Mononuclear cell (primary cell): Measurements from ENCODE around the gene CFTR. TPM values are rescaled to one million over a fixed set of nuclear protein-coding genes. Genes with fewer than 3 reads are reported as not detected.
"Not testable (repeated sequence)": the region's sequence is repeated elsewhere in the genome, so short reads cannot be mapped to it uniquely, and the experiment has no call there.

Experiments used
- H3K27me3 ChIP-seq: 2 replicates; pipeline ENCODE4 v1.6.0; 2011; ENCODE audit warnings: low read length, control low read depth; ENCODE audit not compliant: insufficient read depth
- H3K4me1 ChIP-seq: 2 replicates; pipeline ENCODE4 v1.5.1; 2011; ENCODE audit warnings: mild to moderate bottlenecking, low read length, control low read depth; ENCODE audit not compliant: insufficient read depth
- H3K4me3 ChIP-seq: 2 replicates; pipeline ENCODE4 v1.5.1; 2011; ENCODE audit warnings: mild to moderate bottlenecking, low read length, moderate library complexity
- H3K9me3 ChIP-seq: 2 replicates; pipeline ENCODE4 v1.5.1; 2011; ENCODE audit warnings: low read depth, mild to moderate bottlenecking, control low read depth, low read length
- total RNA-seq: library from RNA; depleted of rRNA; stranded (reverse); fragments of >200 nt; gene quantifications from one replicate; pipeline ENCODE4 v1.2.3, GENCODE V29; 2012

CFTR gene
- total RNA-seq, 1 donor = not detected

DNA sequence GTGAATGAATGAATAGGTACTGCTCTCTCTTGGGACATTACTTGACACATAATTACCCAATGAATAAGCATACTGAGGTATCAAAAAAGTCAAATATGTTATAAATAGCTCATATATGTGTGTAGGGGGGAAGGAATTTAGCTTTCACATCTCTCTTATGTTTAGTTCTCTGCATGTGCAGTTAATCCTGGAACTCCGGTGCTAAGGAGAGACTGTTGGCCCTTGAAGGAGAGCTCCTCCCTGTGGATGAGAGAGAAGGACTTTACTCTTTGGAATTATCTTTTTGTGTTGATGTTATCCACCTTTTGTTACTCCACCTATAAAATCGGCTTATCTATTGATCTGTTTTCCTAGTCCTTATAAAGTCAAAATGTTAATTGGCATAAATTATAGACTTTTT is 1.2 kb downstream of the CFTR start:
- H3K9me3 ChIP-seq = no peaks in the 10 kb centered on the region
- peaks cover 35% of the 10 kb centered on the region for H3K27me3 ChIP-seq

DNA sequence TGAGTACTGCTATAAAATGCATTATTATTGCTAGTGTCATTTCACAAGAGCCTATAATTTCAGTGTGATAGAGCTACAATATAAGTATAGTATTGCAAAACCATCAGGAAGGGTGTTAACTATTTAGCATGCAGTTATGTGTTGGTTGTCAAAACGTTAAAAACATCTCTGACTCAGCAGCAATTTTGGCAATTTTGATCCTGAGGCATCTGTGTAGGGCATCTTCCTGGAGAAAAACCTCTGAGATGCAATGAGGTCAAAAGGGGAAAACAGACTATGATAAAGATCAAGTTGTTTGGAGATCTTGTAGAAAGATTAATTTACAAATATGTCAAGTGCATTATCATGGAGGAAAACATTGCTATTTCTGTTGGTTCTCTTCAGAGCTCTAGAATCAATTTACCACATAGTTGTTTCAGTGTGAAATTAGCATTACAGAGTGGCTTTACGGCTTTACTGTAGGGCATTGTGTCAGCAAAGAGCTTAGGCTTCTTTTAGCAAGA is 5.3 kb downstream of the CFTR start:
- peaks cover 13% of the 10 kb centered on the region for H3K27me3 ChIP-seq
- H3K4me1 ChIP-seq = no peaks in the 10 kb centered on the region
- H3K4me3 ChIP-seq = no peak overlapping the region
- H3K9me3 ChIP-seq = no peaks in the 10 kb centered on the region

More for the DNA sequence above, 1.2 kb downstream of the CFTR start:
- Histone ChIP-seq H3K4me1 (no peaks in the 10 kb centered on the region), H3K4me3 (no peak overlapping the region)

DNA sequence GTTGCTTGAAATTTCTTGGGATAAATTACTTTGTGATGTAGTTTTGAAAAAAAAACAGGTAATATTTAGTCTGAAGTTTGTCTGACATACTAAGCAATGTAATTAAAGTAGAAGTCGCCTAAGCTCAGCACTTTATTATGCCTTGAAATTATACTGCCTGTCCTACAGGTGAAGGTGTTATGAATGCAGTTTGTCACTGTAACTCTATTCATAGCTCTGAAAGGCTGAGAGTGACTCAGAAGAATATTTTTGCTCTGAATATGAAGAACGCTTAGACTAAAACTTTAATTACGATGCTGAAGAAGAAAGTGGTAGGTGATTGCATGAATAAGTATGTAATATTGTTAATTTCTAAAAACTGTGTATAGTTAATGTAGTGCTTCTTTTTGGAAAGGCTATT is 9.2 kb downstream of the CFTR start:
- no peaks in the 10 kb centered on the region for H3K4me1 ChIP-seq
- H3K9me3 ChIP-seq = no peaks in the 10 kb centered on the region
- no peaks in the 10 kb centered on the region for H3K27me3 ChIP-seq
- H3K4me3 ChIP-seq = no peak overlapping the region

DNA sequence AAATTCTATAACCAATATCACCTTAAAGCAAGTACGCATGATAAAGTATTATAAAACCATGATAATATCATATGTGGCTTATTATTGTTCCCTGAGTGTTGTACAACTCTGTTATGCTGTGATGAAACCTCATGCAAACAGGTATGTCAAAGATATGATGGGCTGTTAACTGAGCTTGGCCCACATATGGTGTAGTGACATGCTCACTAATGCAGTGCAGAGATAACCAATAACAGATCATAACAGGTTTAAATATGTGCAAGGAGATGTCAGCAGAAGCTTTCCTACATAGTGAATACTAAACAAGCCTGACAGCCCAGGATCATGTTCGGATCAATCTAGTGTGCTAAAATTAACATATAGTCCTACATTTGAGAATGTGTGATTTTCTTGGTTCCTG is 9.6 kb downstream of the CFTR start:
- Histone ChIP-seq H3K4me1 (no peaks in the 10 kb centered on the region), H3K9me3 (no peaks in the 10 kb centered on the region), H3K27me3 (no peaks in the 10 kb centered on the region), H3K4me3 (no peak overlapping the region)

DNA sequence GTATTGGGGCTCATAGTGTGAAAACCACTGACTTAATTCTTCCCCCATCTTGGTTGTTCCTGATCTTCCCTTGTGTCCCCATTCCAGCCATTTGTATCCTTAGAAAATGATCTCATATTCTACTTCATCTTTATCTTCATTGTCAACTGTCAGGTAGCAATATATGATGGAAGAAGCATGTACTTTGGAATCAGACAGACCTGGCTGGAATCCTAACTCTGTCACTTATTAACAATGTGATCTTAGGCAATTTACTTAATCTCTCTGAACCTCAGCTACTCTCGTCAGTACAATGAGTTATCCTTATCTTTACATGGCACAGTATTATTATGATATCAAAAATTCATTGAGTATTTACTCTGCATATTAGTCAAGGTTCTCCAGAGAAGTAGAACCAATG is 10.1 kb downstream of the CFTR start:
- Histone ChIP-seq H3K9me3 (no peaks in the 10 kb centered on the region), H3K4me1 (no peaks in the 10 kb centered on the region), H3K27me3 (no peaks in the 10 kb centered on the region), H3K4me3 (no peak overlapping the region)

DNA sequence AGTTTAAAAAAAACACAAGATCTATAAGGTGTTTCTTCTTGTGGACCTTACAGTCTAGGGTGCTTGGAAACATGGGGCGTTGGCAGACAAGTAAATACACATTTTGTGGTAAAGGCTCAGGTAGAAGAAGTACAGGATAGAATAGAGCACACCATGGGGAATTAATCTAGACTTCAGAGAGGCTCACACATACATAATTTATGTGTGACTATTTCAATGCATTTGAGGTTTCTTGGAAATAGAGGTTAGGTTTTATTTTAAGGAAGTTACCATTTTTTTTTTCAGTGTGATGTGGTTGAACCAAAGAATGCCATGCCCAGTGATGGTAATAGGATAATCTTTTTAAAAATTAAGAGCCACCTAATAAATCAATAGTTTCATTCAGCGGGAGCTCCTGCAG is 12.8 kb downstream of the CFTR start:
- Histone ChIP-seq H3K9me3 (no peaks in the 10 kb centered on the region), H3K4me3 (no peak overlapping the region)

DNA sequence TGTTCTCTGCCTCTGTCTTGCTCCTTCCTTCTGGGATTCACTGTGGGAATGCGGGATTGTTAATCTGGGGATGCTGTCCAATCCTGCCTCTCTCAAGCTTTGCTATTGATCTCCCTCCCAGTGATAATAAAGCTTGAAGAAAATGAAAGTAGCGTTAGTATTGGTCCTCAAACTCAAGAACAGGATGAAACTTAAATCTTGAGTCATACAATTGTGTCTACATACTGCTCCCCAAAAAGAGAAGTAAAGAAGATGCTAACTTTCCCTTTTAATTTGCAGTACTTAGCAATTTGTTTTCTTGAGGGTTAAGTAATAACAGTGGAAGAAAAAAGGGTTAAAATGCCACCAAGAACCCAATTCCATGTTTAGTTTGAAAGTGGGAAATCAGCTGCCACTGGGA is 13.6 kb downstream of the CFTR start:
- Histone ChIP-seq H3K4me3 (no peak overlapping the region), H3K27me3 (no peaks in the 10 kb centered on the region), H3K4me1 (no peaks in the 10 kb centered on the region), H3K9me3 (no peaks in the 10 kb centered on the region)

More for the DNA sequence above, 12.8 kb downstream of the CFTR start:
- no peaks in the 10 kb centered on the region for H3K27me3 ChIP-seq
- H3K4me1 ChIP-seq = no peaks in the 10 kb centered on the region

DNA sequence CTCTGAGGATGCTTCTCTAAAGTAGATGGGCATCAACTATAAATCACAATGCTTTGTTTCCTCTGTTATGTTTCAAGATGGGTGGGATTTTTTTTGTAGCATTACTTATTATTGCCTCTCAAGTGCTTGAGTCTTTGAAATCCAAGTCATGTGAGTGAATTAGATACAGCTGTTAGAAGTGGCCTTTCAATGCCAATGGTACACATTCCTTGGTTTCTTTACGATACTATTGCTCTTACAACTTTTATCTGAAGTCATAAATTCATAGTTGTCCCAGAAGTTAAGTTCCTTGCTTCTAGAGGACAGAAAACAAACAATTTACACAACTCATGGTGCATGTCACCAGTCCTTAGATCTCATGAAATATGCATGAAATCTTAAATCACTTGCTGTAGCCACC is 15.5 kb downstream of the CFTR start:
- no peaks in the 10 kb centered on the region for H3K9me3 ChIP-seq
- H3K27me3 ChIP-seq = no peaks in the 10 kb centered on the region
- no peak overlapping the region for H3K4me3 ChIP-seq
- H3K4me1 ChIP-seq = no peaks in the 10 kb centered on the region

DNA sequence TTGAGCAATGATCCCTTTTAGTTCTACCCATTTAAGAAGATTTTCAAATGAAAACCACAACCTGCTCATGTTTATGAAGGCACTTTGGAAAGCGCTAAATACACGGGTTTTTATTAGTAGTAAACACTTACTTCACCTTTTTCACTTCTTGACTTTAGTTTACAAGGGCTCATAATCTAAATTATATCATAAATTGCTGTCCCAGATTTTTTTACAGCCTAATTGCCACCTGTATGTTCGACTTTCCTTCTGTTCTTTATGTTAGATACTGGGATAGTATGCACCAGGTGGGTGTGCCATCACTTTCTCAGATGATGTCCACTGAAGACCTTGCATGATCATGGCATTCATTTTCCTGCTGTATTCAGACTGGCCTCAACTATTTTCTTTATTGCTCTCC is 22.5 kb downstream of the CFTR start:
- Histone ChIP-seq H3K4me3 (no peak overlapping the region), H3K4me1 (no peaks in the 10 kb centered on the region), H3K9me3 (no peaks in the 10 kb centered on the region), H3K27me3 (no peaks in the 10 kb centered on the region)

DNA sequence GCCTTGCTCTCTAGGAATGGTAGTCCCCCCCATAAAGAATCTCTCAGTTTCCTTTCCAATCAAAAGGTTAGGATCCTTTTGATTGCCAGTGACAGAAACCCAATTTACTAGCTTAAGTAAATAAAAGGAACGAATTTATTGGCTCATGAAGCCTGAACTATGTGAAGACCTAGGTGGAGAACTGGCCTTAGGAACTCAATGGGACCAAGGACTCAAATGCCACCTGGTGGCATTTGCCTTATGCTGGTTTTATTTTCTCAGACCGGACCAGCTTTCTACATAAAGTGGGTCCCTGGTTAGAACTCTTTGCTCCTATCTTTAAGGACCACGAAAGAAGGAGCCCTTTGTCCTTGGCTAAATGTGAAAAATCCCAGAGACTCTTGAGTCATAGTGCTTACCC is 25.4 kb downstream of the CFTR start:
- H3K4me3 ChIP-seq = no peak overlapping the region
- H3K27me3 ChIP-seq = no peaks in the 10 kb centered on the region
- H3K4me1 ChIP-seq = no peaks in the 10 kb centered on the region
- no peaks in the 10 kb centered on the region for H3K9me3 ChIP-seq

DNA sequence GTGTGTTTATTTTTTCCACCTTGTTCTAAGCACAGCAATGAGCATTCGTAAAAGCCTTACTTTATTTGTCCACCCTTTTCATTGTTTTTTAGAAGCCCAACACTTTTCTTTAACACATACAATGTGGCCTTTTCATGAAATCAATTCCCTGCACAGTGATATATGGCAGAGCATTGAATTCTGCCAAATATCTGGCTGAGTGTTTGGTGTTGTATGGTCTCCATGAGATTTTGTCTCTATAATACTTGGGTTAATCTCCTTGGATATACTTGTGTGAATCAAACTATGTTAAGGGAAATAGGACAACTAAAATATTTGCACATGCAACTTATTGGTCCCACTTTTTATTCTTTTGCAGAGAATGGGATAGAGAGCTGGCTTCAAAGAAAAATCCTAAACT is 28.9 kb downstream of the CFTR start:
- H3K4me3 ChIP-seq = no peak overlapping the region
- H3K9me3 ChIP-seq = no peaks in the 10 kb centered on the region
- H3K27me3 ChIP-seq = no peaks in the 10 kb centered on the region
- H3K4me1 ChIP-seq = no peaks in the 10 kb centered on the region

DNA sequence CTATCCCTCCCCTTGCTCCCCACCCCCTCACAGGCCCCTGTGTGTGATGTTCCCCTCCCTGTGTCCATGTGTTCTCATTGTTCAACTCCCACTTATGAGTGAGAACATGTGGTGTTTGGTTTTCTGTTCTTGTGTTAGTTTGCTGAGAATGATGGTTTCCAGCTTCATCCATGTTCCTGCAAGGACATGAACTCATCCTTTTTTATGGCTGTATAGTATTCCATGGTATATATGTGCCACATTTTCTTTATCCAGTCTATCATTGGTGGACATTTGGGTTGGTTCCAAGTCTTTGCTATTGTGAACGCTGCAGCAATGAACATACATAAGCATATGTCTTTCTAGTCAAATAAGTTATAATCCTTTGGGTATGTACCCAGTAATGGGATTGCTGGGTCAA is 37.4 kb downstream of the CFTR start:
- H3K4me1 ChIP-seq, H3K4me3 ChIP-seq, H3K9me3 ChIP-seq, H3K27me3 ChIP-seq: not testable (repeated sequence)

DNA sequence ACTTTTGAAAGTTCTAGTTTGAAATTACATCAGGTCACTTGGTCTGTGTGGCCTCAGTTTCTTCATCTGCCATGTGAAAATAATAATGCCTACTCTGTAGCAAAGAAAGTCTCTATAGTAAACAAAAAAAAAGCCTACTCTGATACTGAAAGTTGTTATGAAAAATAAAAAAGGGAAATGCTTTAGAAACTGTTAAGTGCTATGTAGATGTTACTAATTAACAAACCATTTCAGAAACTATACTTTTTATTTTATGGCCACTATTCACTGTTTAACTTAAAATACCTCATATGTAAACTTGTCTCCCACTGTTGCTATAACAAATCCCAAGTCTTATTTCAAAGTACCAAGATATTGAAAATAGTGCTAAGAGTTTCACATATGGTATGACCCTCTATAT is 50.6 kb downstream of the CFTR start:
- no peak overlapping the region for H3K4me3 ChIP-seq
- H3K9me3 ChIP-seq = no peaks in the 10 kb centered on the region
- H3K4me1 ChIP-seq = no peaks in the 10 kb centered on the region
- no peaks in the 10 kb centered on the region for H3K27me3 ChIP-seq

DNA sequence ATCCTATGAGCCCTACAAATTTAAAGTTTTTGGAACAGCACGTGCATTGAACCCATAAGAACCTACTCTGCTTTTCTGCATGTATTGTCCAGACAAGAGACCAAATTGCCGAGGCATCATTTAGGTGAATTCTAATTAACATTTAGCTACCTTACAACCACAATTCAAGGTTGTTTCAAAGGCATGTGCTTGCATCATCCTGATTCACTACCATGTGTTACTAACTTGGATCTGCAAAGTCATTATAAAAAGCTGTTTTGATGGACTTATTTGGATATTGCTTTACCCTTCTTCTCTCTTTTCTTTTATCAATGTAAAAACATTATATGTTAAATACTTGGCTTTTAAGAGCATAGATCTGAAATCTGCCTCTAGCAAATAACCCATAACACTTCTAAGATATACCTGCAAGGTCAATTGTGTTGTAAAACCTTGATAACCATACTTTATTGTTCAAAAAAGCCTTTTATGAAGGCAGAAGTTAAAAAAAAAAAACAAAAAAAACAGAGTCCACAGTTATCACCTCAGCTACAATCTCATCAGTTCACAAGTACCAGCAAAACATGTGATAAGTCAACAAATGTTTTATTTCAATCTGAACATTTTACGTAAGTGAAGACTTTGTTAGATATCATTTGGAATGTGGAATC is 51.9 kb downstream of the CFTR start:
- Histone ChIP-seq H3K4me3 (no peak overlapping the region), H3K9me3 (no peaks in the 10 kb centered on the region), H3K4me1 (no peaks in the 10 kb centered on the region), H3K27me3 (no peaks in the 10 kb centered on the region)

DNA sequence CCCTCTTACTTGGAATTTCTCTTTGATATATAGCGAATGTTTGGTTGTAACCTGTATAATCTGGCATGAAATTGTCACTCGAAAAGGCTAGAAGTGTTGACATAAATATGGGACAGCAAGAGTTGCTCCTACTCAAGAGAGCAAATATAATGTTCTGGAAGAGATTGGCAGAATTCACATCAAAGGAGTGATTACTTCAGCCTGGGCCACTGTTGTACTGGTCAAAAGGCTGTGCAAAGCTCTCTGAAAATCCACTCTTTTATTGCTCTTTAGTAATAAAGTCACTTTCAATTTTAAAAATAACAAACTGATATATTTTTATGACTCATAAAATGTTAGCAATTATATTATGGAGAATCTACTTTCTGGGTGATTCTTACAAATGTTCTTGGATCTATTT is 58.2 kb downstream of the CFTR start:
- H3K9me3 ChIP-seq = no peaks in the 10 kb centered on the region
- no peaks in the 10 kb centered on the region for H3K4me1 ChIP-seq
- no peaks in the 10 kb centered on the region for H3K27me3 ChIP-seq
- H3K4me3 ChIP-seq = no peak overlapping the region

DNA sequence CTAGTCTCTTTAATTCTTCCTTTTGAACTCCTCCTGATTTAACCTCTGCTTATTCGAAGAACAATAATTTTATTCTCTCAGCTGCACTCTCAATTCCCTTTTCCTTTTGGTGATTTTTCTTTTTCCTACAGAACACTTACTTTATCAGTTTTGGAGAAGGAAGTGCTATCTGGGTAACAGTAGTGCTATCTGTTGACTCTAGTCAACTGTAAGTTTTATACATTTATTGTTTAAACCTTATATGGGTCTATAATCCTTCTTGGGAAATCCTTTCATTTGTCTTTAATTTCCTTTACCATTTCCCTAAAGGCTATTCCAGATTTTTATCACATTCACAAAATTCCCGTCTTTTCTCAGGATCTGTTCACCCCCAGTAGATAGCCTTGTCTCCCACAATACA is 64.2 kb downstream of the CFTR start:
- Histone ChIP-seq H3K27me3 (no peaks in the 10 kb centered on the region), H3K4me3 (no peak overlapping the region), H3K9me3 (no peaks in the 10 kb centered on the region), H3K4me1 (no peaks in the 10 kb centered on the region)
